A204.1 (cell line): ENCODE measurements around the gene UGT1A5.

Experiments
- FAIRE-seq: peaks from 2 replicates; lab custom pipeline; 2012; peaks lifted over from hg19 to GRCh38; lab: Jason Lieb, UNC

Gene UGT1A5

GRCh38 chr2:233811087-233811486 lies 98.4 kb downstream of the UGT1A5 start:
- no peak for FAIRE-seq

- no peak for FAIRE-seq
Observed at GRCh38 chr2:233811732-233812131, 99.0 kb downstream of the UGT1A5 start.

GRCh38 chr2:233813236-233814055 lies 100.7 kb downstream of the UGT1A5 start:
- no peak for FAIRE-seq

GRCh38 chr2:233814056-233814835 lies 101.5 kb downstream of the UGT1A5 start:
- no peak for FAIRE-seq

- FAIRE-seq, result no peak
Observed at GRCh38 chr2:233815861-233816260, 103.2 kb downstream of the UGT1A5 start.

GRCh38 chr2:233816334-233816733 lies 103.6 kb downstream of the UGT1A5 start:
- FAIRE-seq, result no peak

- no peak for FAIRE-seq
Observed at GRCh38 chr2:233816771-233817170, 104.1 kb downstream of the UGT1A5 start.

GRCh38 chr2:233817361-233817911 lies 104.7 kb downstream of the UGT1A5 start:
- FAIRE-seq, result no peak

- FAIRE-seq, result no peak
Observed at GRCh38 chr2:233817995-233818638, 105.4 kb downstream of the UGT1A5 start.

- no peak for FAIRE-seq
Observed at GRCh38 chr2:233818639-233819621, 106.2 kb downstream of the UGT1A5 start.

- FAIRE-seq, result no peak
Observed at GRCh38 chr2:233819884-233820773, 107.4 kb downstream of the UGT1A5 start.

- no peak for FAIRE-seq
Observed at GRCh38 chr2:233820774-233821105, 108.0 kb downstream of the UGT1A5 start.

- FAIRE-seq, result no peak
Observed at GRCh38 chr2:233821196-233821595, 108.5 kb downstream of the UGT1A5 start.

GRCh38 chr2:233821709-233822100 lies 109.0 kb downstream of the UGT1A5 start:
- no peak for FAIRE-seq

- FAIRE-seq, result no peak
Observed at GRCh38 chr2:233822101-233822771, 109.5 kb downstream of the UGT1A5 start.
